Renal cortical epithelial cell (primary cell): Measurements from ENCODE around the gene HOXA1. TPM values are rescaled to one million over a fixed set of nuclear protein-coding genes. Genes with fewer than 3 reads are reported as not detected.

Experiments
- DNase-seq: peaks from one replicate; pipeline ENCODE4 v3.0.0-alpha.2; 2011; ENCODE audit warnings: low read depth
- total RNA-seq: library from RNA; depleted of rRNA; stranded (reverse); fragments of >200 nt; gene quantifications from 2 replicates; pipeline ENCODE4 v1.2.3, GENCODE V29; 2014

HOXA1 gene
- total RNA-seq, 1 donor from 2014 or later: 1.8 TPM

DNA sequence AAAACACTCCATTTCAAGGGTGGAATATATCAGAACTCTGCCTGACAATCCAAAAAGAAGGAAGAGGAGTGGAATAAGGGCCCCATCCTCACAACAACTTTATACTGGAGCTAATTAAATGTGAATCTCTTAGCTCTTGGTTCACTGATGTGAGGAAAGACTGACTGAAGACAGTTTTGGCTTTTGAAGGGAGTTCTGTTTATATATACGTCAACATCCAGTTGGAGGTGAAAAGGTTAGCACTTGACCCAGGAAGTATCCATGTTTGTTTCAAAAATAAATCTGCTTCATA lies 3.0 kb downstream of the HOXA1 start:
- DNase-seq: no peak

DNA sequence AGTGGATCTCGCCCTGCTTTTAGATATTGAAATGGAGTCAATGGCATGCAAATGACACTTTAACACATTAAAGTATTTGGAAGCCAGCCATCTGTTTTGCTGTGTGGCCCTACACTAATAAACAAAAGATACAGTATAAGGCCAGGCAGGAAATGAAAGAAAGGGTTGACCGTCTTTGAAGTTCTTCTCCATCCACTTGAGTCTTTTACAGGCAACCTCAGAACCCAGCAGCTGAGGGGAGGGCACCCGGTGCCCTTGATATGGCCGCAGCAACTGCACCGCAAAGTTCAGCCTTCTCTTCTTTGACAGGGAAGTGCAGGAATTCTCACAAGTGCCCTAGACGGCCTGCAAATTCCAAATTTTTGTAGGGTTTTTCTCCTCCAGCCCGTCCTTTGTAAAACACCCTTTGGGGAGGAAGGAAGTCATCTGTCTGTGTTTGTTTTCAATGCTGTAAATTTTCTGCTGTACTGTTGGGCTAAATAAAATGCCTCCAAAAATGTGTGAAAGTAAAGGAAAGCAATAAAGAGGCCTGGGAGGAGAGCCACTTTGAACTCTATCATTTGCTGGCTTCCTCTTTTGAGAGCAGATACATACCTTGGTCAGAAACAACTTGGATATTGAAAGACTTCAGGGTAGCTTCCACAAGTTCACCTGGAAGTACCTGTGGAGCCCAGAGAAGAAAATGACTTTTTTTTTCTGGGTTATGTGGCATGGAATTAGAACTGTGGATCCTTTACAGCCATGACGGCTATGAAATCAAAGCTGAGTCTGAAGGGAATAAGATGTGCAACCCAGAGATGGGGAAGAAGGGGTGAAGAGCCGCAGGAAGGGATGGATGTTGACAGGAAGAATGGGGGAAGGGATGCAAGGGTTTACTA lies 3.6 kb downstream of the HOXA1 start:
- DNase-seq: no peak

DNA sequence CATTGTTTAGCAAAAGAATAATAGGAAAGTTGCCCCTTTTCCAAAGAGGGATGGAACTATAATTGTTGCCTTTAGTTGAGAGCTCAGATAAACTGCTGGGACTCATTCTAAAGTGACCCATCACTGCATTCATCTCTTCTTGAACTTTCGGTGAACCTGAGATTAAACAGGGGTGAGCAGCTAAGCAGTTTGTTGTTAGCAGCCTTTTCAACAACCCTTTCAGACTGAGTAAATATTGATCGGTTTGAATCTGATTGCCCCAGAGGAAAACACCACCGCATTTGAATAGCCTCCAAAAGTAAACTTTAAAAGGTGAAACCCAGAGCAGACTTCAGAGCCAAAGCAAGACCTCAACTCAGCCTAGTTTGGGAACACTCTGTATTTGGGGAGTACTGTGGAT lies 4.7 kb downstream of the HOXA1 start:
- no peak for DNase-seq

DNA sequence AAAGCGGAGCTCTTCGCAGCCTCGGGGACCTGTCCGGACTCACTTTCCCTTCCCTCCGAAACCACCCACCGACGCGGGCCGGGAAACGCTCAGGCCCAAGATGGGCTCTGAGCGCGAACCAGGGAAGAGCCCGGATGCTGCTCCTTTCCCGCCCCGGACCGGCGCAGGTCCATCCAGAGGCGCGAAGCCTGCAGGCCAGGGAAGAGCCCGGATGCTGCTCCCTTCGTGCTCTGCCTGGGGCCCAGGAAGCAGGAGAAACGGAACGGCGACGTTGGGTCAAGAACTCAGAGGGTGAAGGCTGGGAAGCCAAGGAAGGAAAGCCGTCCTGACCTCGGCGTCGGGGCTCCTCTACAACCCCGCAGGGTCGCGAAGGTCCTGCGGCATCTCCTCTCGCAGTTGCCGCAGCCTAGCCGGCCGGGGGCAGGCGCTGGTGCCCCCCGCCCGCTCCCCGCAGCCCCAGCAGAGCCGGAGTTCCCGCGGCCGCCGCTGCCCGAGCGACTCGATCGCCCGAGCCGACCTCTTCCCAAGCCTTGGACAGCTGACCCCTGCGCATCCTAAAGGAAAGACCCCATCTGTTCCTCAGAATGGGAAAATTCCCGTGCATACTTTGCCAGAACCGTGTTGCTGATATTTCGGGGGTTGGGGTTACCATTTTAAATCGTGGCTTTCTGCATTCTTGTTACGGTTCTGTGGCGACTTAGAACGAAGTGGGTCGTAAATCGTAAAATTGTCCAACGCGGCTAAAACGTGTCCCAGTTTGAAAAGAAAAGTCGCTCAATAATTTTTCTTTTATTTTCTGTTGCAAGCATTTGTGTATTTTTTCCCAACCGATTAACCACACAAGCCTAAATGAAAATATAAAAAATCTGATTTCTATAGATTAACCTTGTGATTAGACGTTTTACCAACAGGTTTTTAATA lies 7.5 kb downstream of the HOXA1 start:
- DNase-seq: no peak

DNA sequence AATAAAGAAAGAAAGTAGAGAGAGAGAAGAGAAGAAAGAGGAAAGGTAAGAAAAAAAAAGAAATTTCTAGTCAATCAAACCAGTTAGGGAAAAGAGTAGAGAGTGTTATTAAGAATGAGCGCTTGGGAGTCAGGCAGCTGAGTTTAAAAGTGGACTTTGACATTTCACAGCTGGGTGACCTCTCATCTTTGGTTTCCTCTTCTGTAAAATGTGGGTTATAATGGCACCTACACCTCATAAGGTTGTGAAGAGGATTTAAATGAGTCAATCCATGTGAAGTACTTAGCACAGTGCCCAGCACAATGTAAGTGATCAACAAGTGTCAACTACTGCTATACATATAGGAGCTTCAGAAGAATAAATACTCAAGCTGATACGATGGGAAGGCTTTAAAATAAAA lies 12.2 kb downstream of the HOXA1 start:
- DNase-seq: no peak

DNA sequence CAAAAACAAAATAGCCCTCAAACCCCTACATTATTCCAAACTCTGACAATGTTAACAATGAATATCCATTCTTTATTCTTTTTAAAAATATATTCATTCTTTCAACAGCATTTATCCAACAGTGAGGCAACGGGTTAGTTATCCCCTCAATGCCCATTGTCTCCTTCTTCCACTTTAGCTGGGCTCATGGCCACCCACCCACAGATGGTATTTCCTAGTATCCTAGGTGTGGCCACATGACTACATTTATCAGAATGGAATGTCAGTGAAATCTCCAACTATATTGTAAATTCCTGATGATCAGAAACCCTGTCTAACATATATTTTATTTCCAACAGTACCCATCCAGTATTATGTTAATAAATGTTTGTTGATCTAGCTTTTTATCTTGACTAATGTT lies 13.6 kb downstream of the HOXA1 start:
- DNase-seq: no peak

DNA sequence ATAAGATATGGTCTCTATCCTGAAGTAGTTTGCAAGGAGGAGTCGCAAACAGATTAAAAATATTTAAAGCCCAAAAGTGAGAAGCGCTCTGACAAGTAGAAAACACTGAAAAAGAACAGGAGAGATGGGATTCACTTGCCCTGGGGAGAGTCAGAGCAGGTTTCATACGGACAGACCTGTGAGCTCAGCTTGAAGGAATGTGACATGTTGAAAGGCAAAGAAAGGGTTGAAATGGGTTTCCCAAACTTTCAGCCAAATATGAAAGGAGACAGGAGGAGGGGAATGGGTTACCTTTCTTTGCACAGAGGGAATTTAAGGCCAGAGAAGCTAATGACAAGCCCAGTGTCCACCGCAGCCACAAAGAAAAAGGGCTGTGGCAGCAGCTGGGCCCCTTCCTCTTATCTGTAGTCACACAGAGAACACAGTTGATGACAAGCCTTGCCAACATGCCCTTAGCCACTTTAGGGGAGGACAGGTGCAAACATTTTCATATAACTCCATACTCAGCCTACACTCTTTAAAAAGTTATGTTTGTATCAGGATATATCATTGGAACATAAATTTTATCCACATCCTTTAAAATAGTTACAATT lies 14.9 kb downstream of the HOXA1 start:
- peak; percentile 77 for DNase-seq

DNA sequence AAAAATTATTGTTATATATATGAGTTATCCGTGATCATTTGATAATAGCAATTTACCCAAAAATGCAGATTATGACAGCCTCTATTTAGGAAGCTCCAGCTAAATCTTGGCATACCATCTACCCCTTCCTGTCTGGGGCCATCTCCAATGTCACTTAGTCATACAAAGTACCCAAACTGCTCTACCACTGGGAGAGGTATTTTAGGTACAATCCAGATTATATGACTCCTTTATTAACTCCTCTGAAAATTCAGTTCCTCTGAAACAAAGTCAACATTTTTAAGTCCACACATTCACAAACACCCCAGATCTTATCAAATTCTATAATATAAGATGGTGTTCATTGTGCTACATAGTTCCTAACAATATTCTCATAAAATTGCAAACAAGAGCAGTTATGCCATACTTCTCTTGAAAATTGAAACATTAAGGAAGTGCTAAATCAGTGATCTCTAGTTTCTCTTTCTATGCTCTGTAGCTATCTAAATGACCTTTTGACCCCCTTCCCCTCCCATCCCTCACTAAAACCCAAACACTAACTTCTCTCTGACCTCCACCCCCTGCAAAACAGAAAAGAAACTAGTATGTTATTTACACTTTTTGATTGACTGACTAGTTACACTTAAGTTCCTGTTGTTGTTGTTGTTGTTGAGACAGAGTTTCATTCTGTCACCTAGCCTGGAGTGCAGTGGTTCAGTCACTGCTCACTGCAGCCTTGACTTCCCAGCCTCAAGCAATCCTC lies 16.4 kb downstream of the HOXA1 start:
- DNase-seq: no peak

DNA sequence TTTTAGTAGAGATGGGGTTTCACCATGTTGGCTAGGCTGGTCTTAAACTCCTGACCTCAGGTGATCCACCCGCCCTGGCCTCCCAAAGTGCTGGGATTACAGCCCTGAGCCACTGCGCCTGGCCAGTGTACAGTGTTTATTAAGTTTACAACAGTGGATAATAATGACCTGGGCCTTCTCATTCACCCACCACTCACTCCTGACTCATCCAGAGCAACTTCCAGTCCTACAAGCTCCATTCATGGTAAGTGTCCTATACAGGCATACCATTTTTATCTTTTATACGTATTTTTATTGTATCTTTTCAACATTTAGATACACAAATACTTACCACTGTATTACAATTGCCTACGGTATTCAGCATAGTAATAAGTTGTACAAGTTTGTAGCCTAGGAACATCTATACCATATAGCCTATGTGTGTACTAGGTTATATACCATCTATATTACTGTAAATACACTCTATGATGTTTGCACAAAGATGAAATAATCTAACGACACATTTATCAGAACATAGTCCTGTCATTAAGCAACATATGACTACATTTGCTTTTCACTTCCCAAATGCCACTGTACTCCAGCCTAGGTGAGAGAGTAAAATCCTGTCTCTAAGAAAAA lies 17.1 kb downstream of the HOXA1 start:
- no peak for DNase-seq

DNA sequence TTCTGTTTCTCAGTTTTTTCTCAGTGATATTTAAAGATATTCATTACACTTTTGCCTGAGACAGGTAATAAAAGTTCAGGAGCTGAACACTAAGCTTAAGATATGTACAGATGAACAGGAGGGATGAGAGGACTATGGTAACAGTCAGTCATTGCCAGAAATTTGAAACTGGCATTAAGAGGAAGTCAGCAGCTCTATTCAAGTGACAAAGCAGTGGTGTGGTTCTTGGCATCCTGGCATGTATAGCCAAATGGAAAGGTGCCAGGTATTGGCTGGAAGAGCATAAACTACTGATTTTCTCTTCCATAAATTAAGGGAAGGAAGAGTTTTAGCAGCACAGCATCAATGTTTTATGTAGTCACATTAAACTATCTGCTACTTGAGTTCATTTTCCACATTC lies 22.7 kb downstream of the HOXA1 start:
- DNase-seq: no peak

DNA sequence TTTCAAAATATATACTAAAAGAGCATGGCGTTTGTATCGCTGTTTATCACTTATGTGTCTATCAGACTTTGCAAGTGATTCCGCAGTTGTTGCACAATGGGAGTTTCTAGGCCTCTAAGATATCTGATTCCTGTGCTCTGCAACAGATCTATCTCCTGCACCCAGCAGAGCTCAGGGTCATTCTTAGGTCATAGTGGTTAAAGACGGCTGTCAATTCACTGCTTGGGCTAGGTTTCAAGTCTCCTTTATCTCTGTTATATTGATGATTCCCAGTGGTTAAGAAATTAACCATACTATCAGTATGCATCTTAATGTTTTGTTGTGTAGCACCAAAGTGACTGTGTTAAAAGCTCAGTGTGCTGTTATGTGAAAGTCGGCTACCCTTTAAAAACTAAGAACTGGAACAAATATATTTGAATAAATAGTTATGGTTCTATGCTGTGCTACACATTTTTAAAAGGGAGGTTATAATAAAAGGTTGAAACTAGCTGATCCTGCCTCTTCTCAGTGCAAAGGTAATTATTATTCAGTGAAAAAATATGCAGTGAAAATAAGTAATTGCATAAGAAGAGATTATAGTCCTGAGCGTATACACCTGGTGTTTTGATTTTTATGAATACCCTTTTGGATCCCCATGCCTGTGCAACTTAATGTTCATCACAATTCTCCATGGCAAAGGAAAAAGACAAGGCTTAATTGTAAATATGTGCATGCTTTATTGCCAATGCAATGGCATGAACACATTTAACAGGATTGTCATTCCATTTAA lies 24.0 kb downstream of the HOXA1 start:
- no peak for DNase-seq

DNA sequence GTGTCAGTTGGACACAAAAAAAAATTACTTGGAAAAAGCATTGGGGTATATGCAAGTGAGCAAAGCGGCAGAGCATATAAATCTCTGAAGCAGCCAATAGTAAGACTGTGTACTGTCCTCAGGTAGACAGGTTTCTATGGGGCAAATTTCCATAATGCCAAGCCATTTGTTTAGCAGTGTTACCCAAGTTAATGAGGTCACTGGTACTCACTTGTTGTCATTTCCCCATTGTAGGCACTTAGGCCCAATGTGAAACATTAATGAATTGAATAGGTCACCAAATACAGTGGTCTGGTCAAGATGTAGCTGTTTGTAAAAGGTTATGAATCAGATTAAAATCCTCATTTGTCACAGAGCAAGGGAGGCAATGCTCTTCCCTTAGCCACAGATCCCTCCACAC lies 27.5 kb downstream of the HOXA1 start:
- DNase-seq: no peak

DNA sequence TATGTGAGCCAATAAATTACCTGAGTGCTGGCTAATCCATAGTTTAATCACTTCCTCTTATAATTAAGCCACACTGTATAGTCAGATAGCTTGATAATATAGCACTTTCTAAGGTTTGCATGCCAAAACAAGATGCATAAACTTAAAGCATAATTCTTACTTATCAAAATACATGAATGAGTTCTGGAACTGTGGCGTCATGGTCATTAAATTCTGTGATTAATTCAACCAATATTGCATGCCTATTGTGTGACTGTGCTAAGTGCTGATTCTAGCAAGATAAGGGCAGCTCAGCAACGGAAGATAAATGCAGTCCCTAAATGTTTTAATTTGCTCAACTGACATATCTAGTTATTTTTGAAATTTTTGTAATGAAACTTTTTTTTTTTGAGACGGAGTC lies 29.7 kb downstream of the HOXA1 start:
- DNase-seq: peak; percentile 80

DNA sequence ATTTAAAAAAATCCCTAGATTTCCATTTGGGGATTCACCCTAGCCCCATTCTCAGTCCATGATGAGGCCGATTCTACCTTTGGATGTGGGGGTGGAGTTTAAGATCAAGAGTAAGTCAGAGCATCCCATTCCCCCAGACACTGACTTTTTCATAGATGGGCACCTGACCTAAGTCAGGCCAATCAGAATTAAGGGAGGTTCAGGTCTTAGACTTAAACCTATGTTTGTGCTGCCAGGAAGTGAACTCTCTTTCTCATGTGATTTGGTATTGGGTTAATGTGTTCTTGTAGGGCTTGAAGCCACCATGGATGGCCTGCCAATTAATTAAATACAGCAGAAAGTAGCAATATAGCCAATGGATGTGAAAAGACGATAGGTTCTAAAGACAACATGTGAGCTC lies 30.1 kb downstream of the HOXA1 start:
- DNase-seq: no peak

DNA sequence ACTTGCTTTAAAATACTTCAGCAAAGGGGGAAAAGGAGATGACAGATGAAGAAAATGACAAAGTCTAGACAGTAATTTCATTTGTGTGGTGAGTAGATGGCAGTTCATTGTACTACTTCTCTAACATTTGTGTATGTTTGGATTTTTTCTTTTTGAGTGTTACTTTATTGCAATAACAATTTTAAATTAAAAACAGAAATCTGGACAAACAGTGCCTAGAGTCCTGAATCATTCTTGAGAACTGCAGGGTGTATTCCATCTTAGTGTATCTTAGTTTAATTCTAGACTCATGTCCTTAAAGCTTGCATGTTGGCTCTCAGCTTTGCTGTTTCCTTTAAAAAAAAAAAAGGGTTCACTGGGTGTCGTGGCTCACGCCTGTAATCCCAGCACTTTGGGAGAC lies 31.1 kb downstream of the HOXA1 start:
- DNase-seq: no peak

DNA sequence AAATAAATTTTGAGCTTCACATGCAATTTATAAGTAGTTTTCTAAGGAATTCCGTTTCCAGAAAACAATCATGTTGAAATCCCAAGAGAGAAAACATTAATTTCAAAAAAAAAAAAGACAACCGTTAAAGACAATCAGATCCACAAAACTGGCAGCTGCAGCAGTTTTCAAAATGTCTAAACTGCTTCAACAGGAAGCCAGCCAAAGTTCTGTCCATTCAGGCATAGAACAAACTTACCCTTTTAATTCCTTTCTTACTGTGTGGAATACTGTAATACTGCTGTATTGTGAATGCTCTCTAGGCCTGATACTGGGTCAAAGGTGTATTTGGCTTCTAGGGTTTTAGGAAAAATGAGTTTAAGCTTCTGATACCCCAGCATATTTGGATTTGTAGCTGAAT lies 31.6 kb downstream of the HOXA1 start:
- peak; percentile 66 for DNase-seq

DNA sequence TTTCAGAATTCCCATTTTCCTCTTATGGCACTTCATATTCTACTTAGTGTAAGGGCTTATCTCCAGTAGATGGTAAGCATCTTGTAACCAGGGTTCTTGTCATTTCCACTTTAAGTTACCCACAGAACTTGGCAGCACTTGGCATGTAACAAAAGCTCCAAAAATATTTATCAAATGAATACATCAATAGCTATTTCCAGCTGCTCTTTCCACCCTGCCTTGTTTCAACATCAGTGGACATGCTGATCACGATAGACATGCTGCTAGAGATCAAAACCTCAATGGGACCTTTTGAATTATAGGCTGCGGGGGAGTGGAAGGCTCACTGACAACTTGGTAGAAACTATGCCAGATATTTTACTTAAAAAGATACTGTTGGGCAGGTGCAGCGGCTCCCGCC lies 32.9 kb downstream of the HOXA1 start:
- DNase-seq: no peak

DNA sequence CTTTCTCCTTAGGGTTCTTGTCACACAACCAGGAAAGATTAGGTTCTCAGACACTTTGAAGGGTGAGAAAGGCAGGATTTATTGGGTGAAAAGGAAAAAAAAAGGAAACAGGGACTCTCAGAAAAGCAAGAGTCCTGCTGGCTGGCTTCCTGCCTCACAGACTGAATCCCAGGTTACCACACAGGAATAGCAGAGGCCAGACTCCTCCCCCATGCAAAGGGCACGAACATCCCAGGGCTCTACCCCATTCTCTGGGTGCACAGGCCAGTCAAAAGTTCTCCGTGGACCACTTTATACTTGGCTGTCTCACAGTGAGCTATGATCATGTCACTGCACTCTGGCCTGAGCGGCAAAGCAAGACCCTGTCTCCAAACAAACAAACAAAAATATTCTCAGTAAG lies 42.6 kb downstream of the HOXA1 start:
- DNase-seq: no peak

DNA sequence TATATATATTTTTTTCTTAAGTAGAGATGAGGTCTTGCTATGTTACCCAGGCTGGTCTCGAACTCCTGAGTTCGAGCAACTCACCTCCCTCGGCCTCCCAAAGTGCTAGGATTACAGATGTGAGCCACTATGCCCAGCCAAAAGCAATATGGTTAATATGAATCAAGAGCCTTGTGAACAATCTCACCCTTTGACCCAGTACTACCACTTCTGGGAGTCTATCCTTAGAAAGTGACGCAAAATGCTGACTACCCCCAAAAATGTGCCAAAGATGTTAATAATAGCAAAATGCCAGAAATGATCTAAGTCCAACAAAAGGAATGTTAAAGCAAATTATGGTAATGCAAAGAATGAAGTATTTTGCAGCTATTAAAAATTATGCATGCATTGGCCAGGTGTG lies 44.3 kb downstream of the HOXA1 start:
- DNase-seq: no peak

DNA sequence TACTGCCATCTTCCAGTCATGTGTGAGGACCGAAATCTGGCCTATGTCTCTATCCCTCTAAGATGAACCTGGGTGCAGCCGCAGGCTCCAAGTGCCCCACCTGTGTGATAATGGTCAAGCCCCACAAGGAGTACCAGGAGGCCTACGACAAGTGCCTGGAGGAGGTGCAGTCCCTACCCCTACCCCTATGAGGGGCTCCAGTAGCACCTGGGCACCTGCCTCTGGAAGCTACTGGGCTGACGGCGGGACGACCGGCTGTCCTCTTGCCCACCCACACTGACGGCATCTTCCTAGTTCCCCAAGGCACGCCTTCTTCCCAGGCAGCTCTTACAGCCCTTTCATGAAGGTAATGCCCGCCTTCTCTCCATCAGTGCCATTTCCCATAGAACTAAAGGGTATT lies 47.4 kb downstream of the HOXA1 start:
- no peak for DNase-seq
